ENCODE data around the gene PRKCZ. TPM values are rescaled to one million over a fixed set of nuclear protein-coding genes. Genes with fewer than 3 reads are reported as not detected.

PRKCZ gene
- polyA plus RNA-seq, 3 donors: 2.4 to 12.0 (median 4.3) TPM

DNA sequence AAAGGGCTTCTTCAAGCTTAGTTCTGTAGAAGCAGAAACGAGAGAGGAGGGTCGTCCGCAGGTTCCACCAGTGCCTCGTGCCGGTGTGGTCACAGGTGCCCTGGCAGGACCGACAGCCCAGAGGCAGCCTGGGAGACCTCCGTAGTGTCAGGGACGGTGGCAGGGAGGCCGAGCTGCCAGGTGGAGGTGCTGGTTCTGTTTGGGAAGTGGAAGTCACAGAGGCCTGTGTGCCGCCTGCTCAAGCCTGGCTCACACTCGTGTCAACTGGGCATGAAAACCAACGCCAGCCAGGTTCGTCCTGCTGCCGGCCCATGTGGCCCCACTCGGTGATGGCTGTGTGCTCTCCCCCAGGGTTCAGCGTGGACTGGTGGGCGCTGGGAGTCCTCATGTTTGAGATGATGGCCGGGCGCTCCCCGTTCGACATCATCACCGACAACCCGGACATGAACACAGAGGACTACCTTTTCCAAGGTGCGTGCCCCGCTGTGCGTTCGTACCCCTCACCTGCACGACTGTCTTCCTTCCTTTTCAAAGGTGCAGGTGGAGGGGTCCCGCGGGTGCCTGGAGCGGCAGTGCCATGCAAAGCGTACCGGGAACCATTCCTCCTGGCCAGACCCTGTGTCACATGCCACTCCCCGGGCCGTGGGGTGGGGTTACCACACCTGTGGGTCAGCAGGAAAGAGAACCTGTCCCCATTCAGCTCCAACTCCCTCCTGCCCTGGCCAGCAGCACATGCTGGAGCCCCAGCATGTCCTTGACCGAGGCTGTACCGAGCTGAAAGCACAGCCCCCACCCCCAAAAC, 123.5 kb downstream of the PRKCZ start:
- 76 to 79% (median 79%) methylated on average over 37 of the region's 37 CpGs for WGBS, 3 donors
- no peak overlapping the region for H3K27ac ChIP-seq (ENCODE audit: low read depth, low read length)

DNA sequence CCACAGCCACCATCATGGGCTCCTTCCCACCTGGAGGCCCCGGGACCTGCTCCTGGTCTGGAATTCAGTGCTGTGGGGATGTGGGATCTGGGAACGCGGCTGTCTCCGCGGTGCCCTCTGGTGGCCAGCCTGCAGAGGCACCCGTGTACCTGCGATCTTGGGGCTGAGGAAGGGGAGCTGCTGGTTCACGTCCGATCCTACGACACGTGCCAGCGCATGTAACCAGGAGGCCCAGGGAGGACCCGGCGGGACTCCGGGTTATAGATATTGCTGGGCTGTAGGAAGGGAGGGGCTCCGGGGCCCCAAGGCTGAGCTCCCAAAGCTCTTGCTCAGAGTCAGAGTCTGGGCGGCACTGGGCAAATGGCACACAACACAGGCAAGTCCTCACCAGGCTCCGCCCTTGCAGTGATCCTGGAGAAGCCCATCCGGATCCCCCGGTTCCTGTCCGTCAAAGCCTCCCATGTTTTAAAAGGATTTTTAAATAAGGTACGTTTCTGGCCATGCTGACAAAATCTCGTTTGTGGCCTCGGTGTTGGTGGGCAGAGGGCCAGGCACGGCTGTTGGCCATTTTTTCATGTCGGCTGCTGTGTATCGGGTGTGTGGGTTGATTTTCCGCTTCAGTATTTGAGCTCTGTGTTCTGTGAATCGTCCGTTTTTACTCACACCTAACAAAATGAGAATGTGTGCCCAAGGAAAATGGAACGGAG, 124.3 kb downstream of the PRKCZ start:
- H3K27ac ChIP-seq (ENCODE audit: low read depth, low read length): no peak overlapping the region
- WGBS, 3 donors: 14 to 39% (median 16%) methylated on average over 31 of the region's 31 CpGs

DNA sequence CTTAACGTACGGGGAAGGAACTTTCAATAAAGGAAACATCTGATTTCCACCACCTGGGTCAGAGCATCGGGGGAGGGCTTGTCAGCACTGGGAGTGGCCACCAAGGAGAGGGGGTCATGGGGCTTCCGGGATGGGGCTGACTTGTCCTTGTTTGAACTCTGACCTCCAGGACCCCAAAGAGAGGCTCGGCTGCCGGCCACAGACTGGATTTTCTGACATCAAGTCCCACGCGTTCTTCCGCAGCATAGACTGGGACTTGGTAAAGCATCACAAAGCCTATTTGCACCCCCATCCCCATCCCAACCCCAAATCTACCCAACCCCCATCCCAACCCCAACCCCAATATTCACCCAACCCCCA, 124.8 kb downstream of the PRKCZ start:
- H3K27ac ChIP-seq (ENCODE audit: low read depth, low read length): no peak overlapping the region
- 58 to 87% (median 63%) methylated on average over 9 of the region's 9 CpGs for WGBS, 3 donors

DNA sequence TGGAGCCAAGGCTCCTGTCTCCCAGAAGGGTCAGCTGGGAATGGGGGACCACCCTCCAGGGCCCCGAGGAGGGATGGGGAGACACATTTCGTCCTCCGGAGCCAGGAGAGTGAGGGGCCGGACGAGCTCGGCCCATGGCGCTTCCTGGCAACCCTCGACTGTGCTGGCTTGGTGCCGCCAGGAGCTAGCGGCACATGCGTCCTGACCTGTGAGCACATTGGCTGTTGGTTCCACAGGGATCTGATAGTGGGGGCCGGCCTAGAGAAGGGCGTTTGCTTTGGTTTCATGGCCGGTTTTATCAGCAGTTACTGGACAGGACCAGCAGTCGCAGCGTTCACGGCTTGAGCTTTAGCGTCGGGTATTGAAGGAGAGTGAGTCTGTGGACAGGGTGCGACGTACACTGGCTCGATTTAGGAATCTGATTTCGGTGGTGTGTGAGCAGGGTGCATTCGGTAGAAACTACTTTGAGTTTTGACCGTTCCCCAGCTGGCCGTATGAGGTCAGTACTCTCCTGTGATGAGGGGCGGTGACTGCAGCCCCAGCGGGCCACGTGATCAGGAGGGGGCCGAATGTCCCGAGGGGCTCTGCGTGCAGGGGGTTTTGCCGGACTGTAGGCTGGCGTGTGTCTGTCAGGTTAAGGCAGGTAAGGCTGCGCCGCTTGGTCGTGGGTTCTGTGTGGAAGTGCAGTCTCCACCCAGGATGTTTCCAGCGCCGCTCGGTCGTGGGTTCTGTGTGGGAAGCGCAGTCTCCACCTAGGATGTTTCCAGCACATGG, 125.7 kb downstream of the PRKCZ start:
- 83 to 89% (median 85%) methylated on average over 42 of the region's 42 CpGs for WGBS, 3 donors
- no peak overlapping the region for H3K27ac ChIP-seq (ENCODE audit: low read depth, low read length)

DNA sequence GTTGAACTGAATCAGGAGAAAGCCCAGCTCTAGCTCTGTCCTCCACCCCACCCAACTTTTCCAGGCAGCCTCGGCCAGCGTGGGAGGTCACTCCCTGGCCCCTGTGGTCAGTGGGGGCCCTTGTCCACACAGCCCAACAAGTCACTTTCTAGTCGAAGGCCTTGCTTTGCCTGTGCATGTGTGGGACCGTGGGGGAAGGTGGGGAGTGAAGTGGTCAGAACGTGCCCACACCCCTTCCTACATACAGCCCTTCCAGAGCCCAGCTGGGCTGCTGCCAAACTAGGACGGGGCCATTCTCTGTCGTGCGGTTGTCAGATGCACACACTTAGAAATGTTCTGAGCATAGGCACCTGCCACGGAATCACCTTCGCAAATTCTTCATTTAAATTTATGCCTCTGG, 126.4 kb downstream of the PRKCZ start:
- WGBS, 3 donors: 70 to 82% (median 75%) methylated on average over 10 of the region's 10 CpGs
- no peak overlapping the region for H3K27ac ChIP-seq (ENCODE audit: low read depth, low read length)

DNA sequence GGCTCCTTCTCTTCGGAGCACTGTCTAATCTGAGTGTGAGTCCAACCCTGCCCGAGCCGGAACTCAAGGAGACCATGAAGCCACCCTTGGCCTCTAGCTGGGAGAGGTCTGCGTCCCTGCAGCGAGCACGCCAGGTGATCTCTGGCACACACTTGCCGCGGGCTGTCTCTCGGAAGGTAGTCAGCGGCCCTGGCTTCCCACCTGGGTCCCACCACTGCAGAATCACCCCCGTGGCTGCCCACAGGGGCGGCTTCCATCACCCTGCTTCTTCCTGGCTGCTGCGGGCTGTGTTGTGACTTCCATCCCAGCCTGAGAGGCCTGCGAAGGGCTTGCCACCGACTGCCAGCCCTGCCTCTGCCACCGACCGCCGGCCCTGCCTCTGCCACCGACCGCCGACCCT, 127.3 kb downstream of the PRKCZ start:
- H3K27ac ChIP-seq (ENCODE audit: low read depth, low read length): no peak overlapping the region
- 93 to 94% (median 93%) methylated on average over 21 of the region's 21 CpGs for WGBS, 3 donors

DNA sequence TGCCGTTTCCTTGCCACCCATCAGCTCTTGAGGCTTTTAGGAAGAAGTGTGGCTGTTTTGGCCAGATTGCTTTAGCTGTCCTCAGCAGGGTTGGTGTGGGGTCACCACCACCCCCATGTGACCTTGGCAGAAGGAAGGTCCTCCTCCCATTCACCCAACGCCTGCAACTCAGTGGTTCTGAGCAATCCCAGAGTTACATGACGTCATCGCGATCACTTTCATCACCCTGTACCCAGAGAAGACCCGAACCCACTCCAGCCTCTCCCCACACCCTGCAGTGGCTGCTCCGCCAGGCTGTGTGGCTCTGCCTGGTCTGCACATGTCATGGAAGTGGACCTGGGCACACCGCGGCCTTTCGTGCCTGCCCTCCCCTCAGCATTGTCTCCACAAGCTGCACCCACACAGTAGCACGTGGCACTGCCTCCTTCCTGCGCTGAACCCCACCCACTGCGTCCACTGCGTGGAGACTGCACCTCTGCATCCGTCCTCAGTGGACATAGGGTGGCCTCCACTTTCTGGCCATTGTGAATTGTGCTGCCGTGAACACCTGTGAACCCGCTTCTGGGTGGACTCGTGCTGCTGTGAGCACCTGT, 127.8 kb downstream of the PRKCZ start:
- no peak overlapping the region for H3K27ac ChIP-seq (ENCODE audit: low read depth, low read length)
- 88 to 90% (median 88%) methylated on average over 18 of the region's 18 CpGs for WGBS, 3 donors

DNA sequence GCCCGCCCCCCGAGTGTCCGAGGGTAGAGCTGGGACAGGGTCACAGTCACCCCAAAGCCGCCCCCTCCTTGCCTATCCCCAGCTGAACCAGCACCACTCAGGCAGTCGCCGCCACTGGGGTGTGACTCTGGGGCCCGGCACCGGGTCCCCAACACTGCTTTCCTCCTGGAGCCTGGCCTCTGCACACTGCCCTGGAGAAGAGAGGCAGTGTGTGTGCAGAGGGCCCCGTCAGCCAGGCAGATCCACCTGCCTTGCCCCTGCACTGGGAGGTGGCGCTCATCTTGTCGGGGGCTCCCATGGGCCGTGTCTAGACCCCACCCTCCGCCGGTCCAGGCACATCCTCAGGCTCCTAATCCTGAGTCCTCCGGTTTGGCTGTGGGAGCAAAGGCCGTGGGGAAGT, 128.7 kb downstream of the PRKCZ start:
- WGBS, 3 donors: 87 to 92% (median 91%) methylated on average over 16 of the region's 16 CpGs

DNA sequence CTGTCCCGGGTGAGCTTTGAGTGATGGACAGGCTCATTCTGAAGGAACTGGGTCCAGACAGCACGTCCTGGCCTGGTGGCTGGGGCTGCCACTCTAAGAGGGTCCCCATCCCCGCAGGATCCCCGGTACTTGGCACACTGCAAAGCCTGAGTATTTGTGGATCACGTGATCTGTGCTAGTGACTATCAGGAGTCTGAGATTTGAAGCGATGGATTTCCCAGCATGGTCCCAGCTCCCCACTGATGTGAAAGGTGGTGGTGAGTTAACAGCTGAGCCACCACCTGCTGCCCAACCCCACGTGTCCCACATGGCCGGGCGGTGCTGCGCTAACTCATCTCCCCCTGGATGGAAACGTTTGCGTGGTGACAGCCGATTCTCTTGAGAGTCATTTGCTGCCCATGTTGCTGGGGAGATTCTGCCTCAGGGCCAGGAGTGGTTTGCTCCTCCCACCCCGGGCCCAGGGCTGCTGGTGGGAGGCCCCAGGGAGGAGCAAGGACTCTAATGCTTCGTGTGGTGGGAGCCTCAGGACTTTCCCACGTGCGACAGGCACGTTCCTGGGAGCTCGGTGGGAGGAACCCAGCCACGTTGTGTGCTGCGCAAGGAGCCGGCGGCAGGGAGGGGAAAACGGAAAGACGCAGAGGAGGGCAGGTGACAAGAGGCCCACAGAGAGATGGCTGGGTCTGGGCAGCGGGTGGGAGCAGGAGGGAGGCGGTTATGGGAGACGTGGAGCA, 129.2 kb downstream of the PRKCZ start:
- WGBS, 3 donors: 72 to 77% (median 76%) methylated on average over 28 of the region's 28 CpGs
- no peak overlapping the region for H3K27ac ChIP-seq (ENCODE audit: low read depth, low read length)

More for the DNA sequence above, 128.7 kb downstream of the PRKCZ start:
- no peak overlapping the region for H3K27ac ChIP-seq (ENCODE audit: low read depth, low read length)

DNA sequence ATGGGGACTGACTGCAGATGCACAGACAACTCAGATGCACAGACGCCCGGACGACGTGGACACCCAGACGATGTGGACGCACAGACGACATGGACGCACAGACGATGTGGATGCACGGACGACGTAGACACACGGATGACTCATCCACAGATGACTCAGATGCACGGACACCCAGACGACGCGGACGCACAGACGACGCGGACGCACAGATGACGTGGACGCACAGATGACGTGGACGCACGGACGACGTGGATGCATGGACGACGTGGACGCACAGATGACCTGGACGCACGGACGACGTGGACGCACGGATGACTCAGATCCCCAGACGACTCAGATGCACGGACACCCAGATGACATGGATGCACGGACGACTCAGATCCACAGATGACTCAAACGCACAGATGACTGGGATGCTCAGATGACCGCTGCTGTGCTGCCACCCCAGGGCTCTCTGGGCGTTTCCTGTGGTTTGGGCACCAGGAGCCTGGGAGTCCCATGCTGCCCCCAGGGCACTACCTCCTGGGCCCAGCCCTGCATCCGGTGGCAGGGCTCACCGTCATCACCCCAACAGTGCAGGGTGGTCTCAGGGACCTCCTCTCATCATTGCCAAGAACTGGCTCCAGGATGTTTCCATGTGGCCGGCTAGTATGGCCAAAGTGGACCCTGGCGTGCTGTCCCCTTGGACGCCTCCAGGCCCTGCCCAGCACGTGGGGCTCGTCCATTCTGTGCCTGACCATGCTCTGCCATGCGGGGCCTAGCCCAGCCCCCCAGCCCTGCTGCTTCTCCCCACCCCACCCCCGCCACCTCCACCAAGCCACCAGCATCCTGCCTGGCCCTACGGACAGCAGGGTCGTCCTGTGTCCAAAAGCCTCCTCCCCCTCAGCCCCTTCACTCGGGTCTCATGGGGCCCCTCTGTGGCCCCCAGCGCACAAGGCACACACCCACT, 130.4 kb downstream of the PRKCZ start:
- no peak overlapping the region for H3K27ac ChIP-seq (ENCODE audit: low read depth, low read length)
- WGBS, 3 donors: 91 to 93% (median 91%) methylated on average over 57 to 58 of the region's 58 CpGs

DNA sequence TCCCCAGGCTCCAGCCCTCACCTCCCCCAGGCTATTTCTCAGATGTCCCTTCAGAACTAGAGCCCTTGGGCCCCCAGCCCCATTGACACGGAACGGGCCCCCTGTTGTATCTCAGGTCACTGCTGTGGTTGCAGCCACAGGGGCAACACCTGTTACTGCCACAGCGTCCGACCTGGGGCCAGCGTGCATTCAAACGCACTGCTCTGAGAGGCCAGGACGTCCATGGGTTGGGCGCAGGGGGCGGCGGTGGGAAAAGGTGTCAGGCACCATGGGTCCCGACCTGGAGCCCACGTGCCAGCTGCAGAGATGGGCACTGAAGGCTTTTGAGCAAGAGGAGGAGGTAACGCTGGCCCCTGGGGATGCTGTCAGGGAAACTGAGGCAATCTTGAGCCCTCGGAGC, 131.1 kb downstream of the PRKCZ start:
- no peak overlapping the region for H3K27ac ChIP-seq (ENCODE audit: low read depth, low read length)
- 90 to 93% (median 92%) methylated on average over 14 of the region's 14 CpGs for WGBS, 3 donors

DNA sequence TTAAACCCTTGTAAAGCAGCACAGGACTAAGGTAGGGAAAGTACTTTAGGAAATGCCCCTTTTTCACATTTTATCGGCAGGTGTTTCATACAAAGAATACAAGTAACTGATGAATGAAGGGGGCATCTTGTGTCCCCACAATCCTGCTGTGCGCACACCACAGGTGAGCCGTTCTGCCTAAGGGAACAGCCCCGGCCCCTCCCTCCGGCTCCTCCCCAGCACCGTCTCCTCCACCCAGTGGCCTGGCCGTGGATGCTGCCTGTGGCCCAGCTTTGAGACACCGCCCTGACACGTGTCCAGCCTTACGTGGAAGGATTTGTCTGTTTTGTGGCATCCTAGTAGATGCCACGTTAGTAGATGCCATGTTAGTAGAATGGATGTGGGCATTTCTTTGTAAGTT, 131.5 kb downstream of the PRKCZ start:
- no peak overlapping the region for H3K27ac ChIP-seq (ENCODE audit: low read depth, low read length)
- WGBS, 3 donors: 89 to 95% (median 93%) methylated on average over 11 of the region's 11 CpGs

DNA sequence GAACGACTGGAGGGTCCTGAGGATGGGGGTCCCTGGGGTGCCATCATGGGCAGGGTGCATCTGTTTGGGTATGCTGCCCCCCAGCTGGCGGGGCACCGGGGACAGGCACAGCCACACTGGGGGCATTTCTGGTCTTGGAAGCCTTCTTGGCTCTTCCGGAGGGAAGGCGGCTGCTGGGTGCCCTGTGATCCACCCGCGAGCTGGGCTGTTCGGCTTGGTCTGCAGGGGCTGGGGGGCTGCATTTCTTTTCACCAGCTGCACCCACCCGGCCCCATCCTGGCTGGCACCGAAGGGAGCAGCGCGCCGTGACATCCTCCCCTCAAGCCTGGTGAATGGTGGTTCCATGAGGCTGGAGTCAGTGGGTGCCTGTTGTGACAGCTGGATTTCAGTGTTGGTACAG, 132.2 kb downstream of the PRKCZ start:
- H3K27ac ChIP-seq (ENCODE audit: low read depth, low read length): no peak overlapping the region
- 91 to 95% (median 93%) methylated on average over 13 of the region's 13 CpGs for WGBS, 3 donors

DNA sequence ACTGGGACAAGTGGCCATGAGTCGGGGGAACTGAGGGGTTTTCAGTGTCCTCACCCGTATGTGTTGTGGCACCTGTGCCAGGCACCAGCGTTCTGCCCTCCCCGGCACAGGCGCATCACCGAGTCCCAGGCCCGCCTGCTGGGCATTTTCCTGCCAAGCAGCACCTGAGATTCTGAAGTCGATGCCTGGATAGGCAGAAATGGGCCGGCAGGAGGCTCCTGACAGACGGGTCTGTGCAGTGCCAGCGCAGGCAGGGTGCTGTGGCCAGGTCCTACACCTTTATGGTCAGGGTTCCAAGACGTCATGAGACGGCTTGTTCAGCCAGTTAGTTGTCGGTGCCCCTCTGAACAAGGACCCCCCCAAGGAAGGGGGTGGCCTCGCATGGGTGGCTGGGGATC, 133.7 kb downstream of the PRKCZ start:
- WGBS, 3 donors: 90 to 94% (median 93%) methylated on average over 15 of the region's 15 CpGs
- H3K27ac ChIP-seq (ENCODE audit: low read depth, low read length): no peak overlapping the region

DNA sequence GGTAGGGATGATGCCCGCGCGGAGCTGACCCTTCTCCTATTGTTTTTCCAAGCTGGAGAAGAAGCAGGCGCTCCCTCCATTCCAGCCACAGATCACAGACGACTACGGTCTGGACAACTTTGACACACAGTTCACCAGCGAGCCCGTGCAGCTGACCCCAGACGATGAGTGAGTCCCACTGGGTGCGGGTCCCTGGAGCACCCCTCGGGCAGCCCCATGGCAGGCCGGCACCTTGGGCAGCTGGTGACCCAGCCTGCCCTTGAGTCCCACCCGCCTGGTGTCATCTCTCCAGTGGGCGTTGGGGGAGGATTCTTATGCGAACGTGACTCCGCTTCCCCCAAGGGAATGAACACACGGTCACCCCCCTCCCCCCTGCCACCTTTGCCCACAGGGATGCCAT, 134.3 kb downstream of the PRKCZ start:
- no peak overlapping the region for H3K27ac ChIP-seq (ENCODE audit: low read depth, low read length)
- WGBS, 3 donors: 89 to 93% (median 91%) methylated on average over 18 of the region's 18 CpGs

DNA sequence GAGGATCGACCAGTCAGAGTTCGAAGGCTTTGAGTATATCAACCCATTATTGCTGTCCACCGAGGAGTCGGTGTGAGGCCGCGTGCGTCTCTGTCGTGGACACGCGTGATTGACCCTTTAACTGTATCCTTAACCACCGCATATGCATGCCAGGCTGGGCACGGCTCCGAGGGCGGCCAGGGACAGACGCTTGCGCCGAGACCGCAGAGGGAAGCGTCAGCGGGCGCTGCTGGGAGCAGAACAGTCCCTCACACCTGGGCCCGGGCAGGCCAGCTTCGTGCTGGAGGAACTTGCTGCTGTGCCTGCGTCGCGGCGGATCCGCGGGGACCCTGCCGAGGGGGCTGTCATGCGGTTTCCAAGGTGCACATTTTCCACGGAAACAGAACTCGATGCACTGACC, 134.7 kb downstream of the PRKCZ start:
- H3K27ac ChIP-seq (ENCODE audit: low read depth, low read length): no peak overlapping the region
- WGBS, 3 donors: 92 to 95% (median 94%) methylated on average over 33 of the region's 33 CpGs

Data from adipose tissue (tissue), 3 donors.